ENCODE results near the gene LRP1B.

GRCh38 chr2:140865837-140866236 is 1265.0 kb downstream of the LRP1B start:
- TF ChIP-seq, protein P1, sequence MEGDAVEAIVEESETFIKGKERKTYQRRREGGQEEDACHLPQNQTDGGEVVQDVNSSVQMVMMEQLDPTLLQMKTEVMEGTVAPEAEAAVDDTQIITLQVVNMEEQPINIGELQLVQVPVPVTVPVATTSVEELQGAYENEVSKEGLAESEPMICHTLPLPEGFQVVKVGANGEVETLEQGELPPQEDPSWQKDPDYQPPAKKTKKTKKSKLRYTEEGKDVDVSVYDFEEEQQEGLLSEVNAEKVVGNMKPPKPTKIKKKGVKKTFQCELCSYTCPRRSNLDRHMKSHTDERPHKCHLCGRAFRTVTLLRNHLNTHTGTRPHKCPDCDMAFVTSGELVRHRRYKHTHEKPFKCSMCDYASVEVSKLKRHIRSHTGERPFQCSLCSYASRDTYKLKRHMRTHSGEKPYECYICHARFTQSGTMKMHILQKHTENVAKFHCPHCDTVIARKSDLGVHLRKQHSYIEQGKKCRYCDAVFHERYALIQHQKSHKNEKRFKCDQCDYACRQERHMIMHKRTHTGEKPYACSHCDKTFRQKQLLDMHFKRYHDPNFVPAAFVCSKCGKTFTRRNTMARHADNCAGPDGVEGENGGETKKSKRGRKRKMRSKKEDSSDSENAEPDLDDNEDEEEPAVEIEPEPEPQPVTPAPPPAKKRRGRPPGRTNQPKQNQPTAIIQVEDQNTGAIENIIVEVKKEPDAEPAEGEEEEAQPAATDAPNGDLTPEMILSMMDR (conservative IDR thresholded peaks at IDR 0.05 in 1 of 2, IDR thresholded peaks at IDR 0.05 in 1 of 2; ENCODE audit: low read depth in 1 of 2, low read length in 2 of 2): no peak
- TF ChIP-seq EZH2 (IDR thresholded peaks at IDR 0.05; ENCODE audit: low read length, missing control alignments): no peak

Data from fibroblast of lung (primary cell).